Astrocyte of the cerebellum (primary cell): ENCODE data around the gene TMEM163.

Experiments used
- DNase-seq: peaks from one replicate; pipeline ENCODE4 v3.0.0-alpha.2; 2011; ENCODE audit warnings: low read depth
- H3K4me3 ChIP-seq: 2 replicates; pipeline ENCODE4 v1.5.1; 2011; ENCODE audit warnings: mild to moderate bottlenecking, low read depth, low read length, moderate library complexity
- CTCF ChIP-seq: IDR thresholded peaks from 2 replicates; pipeline ENCODE4 v1.5.1; 2012; ENCODE audit warnings: low read length, low read depth, moderate library complexity, mild to moderate bottlenecking; ENCODE audit errors: missing control alignments
- in situ Hi-C: cut with HindIII; loops from 2 replicates; pipeline ENCODE4 v1.10.0; 2017; ENCODE audit warnings: low sequenced_read_pairs

Gene TMEM163

DNA sequence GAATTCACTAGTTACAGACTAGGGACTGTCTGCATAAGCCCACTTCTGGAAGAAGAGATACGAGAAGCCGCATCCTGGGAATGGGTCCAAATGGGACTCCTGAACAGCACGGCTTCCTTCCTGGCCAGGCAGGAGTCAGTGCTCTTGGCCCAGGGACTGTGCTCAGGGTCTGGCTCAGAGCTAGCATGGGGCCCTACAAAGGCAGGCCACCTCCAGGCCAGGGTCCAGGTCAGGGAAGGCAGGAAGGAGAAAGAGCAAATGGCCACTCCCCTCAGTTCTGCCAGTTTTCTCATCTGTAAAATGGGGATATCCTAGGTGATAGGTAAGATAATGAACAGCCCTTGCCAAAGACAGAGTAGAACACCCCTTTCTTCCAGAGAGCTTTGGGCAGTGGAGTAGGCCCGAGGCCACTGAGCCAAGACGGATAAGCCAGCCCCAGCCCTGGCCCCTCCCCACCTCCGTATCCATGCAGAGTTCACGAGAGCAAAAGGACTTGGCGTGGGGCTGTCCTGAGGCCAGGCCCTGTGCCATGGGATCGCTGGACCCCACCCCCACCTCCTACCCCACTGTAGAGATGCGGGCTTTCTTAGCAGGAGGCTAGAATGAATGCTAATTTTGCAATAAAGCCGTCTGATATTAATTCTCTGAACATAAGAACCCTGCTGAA, 274.9 kb downstream of the TMEM163 start:
- DNase-seq, result no peak
- in situ Hi-C loops, result no loop called here
- no peak for TF ChIP-seq CTCF
- no peak overlapping the region for H3K4me3 ChIP-seq

- in situ Hi-C loops, result no loop called here
- no peak for DNase-seq
- no peak for TF ChIP-seq CTCF
Measured at GRCh38 chr2:134441153-134441863, 277.5 kb downstream of the TMEM163 start.

GRCh38 chr2:134440336-134440909, 278.4 kb downstream of the TMEM163 start:
- no peak for DNase-seq
- in situ Hi-C loops, result no loop called here
- no peak for TF ChIP-seq CTCF
- no peak overlapping the region for H3K4me3 ChIP-seq

More at GRCh38 chr2:134441153-134441863, 277.5 kb downstream of the TMEM163 start:
- no peak overlapping the region for H3K4me3 ChIP-seq

DNA sequence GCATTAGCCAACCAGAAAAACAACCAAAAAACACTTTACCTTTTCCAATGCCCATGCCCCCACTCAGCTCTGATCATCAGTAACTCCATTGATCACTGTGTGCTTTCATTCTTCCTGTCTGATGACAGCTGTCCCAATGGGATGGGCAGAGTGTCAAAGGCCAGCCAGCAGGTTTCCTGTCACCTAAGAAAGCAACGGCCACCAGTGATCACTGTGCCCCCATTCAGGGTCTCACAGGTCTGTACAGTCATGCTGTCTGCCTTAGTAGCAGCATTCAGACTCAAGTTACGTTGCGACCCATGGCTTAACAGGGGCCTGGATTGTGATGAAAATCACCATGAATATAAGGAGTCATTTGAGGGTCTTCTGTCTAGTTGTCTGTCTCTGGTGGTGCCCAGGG, 280.4 kb downstream of the TMEM163 start:
- no peak overlapping the region for H3K4me3 ChIP-seq
- TF ChIP-seq CTCF, result no peak
- in situ Hi-C loops, result no loop called here
- DNase-seq, result no peak

- in situ Hi-C loops, result no loop called here
- no peak overlapping the region for H3K4me3 ChIP-seq
- no peak for DNase-seq
- TF ChIP-seq CTCF, result no peak
Measured at GRCh38 chr2:134436706-134437105, 282.1 kb downstream of the TMEM163 start.

GRCh38 chr2:134435936-134436335, 282.9 kb downstream of the TMEM163 start:
- H3K4me3 ChIP-seq, result no peak overlapping the region
- no peak for TF ChIP-seq CTCF
- in situ Hi-C loops, result no loop called here
- DNase-seq, result no peak
